GM12878 (cell line): ENCODE measurements around the gene RTP3. TPM values are rescaled to one million over a fixed set of nuclear protein-coding genes. Genes with fewer than 3 reads are reported as not detected.

Experiments
- POLR2AphosphoS5 ChIP-seq: IDR thresholded peaks from 2 replicates; pipeline ENCODE4 v1.6.1; 2011; ENCODE audit warnings: mild to moderate bottlenecking, low read length, inconsistent platforms
- POU2F2 ChIP-seq: IDR thresholded peaks from 3 replicates; pipeline ENCODE4 v1.6.1; 2011; ENCODE audit warnings: low read depth, mild to moderate bottlenecking, low read length, borderline replicate concordance
- SMARCA5 ChIP-seq: fragments of 450-650 bp; IDR thresholded peaks from 2 replicates; pipeline ENCODE4 v1.6.1; 2017; ENCODE audit warnings: mild to moderate bottlenecking
- SMC3 ChIP-seq: IDR thresholded peaks from 2 replicates; pipeline ENCODE4 v1.6.1; 2011; ENCODE audit warnings: low read length, improper control_type of control experiment, borderline replicate concordance
- polyA plus RNA-seq, 11 experiments: library from polyadenylated mRNA; depleted of rRNA in 4 of 11; unstranded in 6 of 11; stranded (reverse) in 5 of 11; fragments of >200 nt; fragmentation: Nextera tagmentation in 4 of 11; fragmentation: Illumina TruSeq in 1 of 11; extraction: Ambion mirVana in 4 of 11; extraction: Trizol in 1 of 11; gene quantifications; 1 replicate in 1 of 11; 2 replicates in 10 of 11; pipeline versions ENCODE4 v1.2.1 to v1.2.3, GENCODE V29; 2011 to 2016; ENCODE audit warnings: inconsistent platforms in 2 of 11, missing spikeins in 2 of 11, low read depth in 1 of 11
- total RNA-seq, 4 experiments: library from RNA; depleted of rRNA in 3 of 4; stranded (reverse); fragments of >200 nt in 3 of 4; fragmentation: Illumina TruSeq in 1 of 4; extraction: Trizol in 1 of 4; gene quantifications; 2 replicates each; pipeline versions ENCODE4 v1.2.1 to v1.2.3, GENCODE V29; 2013 to 2021
- TF ChIP-seq, protein P1 (sequence below): fragments of 450-650 bp; IDR thresholded peaks from 2 replicates; pipeline ENCODE4 v1.6.1; 2017; ENCODE audit warnings: mild to moderate bottlenecking, low read depth, inconsistent platforms; ENCODE audit not compliant: poor library complexity, severe bottlenecking
- TF ChIP-seq, protein P2 (sequence below): IDR thresholded peaks from 2 replicates; pipeline ENCODE4 v1.6.1; 2012; ENCODE audit warnings: mild to moderate bottlenecking, low read depth, low read length
- TF ChIP-seq, protein P3 (sequence below): fragments of 450-650 bp; IDR thresholded peaks from 2 replicates; pipeline ENCODE4 v1.6.1; 2017; ENCODE audit warnings: antibody characterized with exemption, mild to moderate bottlenecking, moderate library complexity

Gene RTP3
- total and polyA plus RNA-seq, 10 of the 15 experiments (the other 5 are each of a cell fraction or from before 2014, with no cell fraction given): 0.06 TPM; not detected in 9

DNA sequence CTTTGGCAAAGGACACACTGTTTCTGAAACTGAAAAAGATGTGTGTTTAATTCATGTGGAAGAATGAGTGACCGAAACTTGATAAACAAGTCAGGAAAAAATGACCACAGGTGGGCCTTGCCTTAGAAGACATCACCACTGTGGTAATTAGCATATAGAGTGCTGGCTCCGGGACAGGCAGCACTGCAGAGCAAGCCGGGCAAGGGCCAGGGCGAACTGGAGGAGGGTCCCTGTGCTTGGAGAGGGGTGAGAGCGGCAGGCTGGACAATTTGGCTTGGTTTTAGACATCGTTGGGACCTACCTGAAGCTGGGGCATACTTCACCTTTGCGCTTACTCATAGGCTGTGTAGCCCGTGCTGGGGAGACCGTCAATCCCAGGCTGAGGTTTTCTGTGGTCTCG lies 8.2 kb downstream of the RTP3 start (continued):
- TF ChIP-seq, protein P1, sequence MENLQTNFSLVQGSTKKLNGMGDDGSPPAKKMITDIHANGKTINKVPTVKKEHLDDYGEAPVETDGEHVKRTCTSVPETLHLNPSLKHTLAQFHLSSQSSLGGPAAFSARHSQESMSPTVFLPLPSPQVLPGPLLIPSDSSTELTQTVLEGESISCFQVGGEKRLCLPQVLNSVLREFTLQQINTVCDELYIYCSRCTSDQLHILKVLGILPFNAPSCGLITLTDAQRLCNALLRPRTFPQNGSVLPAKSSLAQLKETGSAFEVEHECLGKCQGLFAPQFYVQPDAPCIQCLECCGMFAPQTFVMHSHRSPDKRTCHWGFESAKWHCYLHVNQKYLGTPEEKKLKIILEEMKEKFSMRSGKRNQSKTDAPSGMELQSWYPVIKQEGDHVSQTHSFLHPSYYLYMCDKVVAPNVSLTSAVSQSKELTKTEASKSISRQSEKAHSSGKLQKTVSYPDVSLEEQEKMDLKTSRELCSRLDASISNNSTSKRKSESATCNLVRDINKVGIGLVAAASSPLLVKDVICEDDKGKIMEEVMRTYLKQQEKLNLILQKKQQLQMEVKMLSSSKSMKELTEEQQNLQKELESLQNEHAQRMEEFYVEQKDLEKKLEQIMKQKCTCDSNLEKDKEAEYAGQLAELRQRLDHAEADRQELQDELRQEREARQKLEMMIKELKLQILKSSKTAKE: no peak
- TF ChIP-seq POLR2AphosphoS5 (no peak), POU2F2 (no peak), SMARCA5 (no peak), SMC3 (no peak)
- TF ChIP-seq, protein P2, sequence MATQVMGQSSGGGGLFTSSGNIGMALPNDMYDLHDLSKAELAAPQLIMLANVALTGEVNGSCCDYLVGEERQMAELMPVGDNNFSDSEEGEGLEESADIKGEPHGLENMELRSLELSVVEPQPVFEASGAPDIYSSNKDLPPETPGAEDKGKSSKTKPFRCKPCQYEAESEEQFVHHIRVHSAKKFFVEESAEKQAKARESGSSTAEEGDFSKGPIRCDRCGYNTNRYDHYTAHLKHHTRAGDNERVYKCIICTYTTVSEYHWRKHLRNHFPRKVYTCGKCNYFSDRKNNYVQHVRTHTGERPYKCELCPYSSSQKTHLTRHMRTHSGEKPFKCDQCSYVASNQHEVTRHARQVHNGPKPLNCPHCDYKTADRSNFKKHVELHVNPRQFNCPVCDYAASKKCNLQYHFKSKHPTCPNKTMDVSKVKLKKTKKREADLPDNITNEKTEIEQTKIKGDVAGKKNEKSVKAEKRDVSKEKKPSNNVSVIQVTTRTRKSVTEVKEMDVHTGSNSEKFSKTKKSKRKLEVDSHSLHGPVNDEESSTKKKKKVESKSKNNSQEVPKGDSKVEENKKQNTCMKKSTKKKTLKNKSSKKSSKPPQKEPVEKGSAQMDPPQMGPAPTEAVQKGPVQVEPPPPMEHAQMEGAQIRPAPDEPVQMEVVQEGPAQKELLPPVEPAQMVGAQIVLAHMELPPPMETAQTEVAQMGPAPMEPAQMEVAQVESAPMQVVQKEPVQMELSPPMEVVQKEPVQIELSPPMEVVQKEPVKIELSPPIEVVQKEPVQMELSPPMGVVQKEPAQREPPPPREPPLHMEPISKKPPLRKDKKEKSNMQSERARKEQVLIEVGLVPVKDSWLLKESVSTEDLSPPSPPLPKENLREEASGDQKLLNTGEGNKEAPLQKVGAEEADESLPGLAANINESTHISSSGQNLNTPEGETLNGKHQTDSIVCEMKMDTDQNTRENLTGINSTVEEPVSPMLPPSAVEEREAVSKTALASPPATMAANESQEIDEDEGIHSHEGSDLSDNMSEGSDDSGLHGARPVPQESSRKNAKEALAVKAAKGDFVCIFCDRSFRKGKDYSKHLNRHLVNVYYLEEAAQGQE: no peak
- TF ChIP-seq, protein P3, sequence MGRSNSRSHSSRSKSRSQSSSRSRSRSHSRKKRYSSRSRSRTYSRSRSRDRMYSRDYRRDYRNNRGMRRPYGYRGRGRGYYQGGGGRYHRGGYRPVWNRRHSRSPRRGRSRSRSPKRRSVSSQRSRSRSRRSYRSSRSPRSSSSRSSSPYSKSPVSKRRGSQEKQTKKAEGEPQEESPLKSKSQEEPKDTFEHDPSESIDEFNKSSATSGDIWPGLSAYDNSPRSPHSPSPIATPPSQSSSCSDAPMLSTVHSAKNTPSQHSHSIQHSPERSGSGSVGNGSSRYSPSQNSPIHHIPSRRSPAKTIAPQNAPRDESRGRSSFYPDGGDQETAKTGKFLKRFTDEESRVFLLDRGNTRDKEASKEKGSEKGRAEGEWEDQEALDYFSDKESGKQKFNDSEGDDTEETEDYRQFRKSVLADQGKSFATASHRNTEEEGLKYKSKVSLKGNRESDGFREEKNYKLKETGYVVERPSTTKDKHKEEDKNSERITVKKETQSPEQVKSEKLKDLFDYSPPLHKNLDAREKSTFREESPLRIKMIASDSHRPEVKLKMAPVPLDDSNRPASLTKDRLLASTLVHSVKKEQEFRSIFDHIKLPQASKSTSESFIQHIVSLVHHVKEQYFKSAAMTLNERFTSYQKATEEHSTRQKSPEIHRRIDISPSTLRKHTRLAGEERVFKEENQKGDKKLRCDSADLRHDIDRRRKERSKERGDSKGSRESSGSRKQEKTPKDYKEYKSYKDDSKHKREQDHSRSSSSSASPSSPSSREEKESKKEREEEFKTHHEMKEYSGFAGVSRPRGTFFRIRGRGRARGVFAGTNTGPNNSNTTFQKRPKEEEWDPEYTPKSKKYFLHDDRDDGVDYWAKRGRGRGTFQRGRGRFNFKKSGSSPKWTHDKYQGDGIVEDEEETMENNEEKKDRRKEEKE: no peak
